ENCODE measurements around the gene DRC1.

Gene DRC1

DNA sequence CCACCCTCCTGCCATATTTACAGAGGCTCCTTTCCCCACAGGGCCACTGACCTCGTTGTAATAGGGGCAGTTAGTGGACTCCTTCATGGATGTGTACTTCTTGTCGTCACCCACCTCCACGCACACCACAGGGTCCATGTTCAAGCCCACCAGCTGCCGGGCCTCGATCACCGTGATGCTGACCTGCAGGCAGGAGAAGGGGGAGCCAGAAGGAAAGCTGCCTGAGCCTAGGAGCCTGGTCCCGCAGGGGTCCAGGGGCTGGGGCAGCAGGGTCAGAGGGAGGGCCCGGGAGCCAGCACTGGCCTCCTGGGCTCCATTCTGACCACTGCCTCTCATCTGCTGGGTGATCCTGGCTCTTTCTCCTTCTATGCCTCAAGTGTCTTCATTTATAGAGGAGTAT is 93.2 kb downstream of the DRC1 start:
- Histone ChIP-seq H3K27ac (ENCODE audit: low read depth, low read length) (no peak overlapping the region), H3K36me3 (ENCODE audit: control insufficient read depth in 5 of 5, insufficient read depth in 5 of 5, low read length in 5 of 5) (no peaks in the 10 kb centered on the region), H3K4me1 (ENCODE audit: control insufficient read depth in 5 of 5, insufficient read depth in 5 of 5, low read length in 5 of 5) (peaks cover 0 to 11% (median 2%) of the 10 kb centered on the region in 5 donors), H3K9ac (ENCODE audit: low read length in 5 of 5) (no peak overlapping the region), H3K27me3 (ENCODE audit: control insufficient read depth in 5 of 5, insufficient read depth in 4 of 5, low read length in 5 of 5) (peaks cover 0 to 12% (median 8%) of the 10 kb centered on the region in 5 donors), H3K9me3 (ENCODE audit: control insufficient read depth in 5 of 5, low read length in 5 of 5) (no peaks in the 10 kb centered on the region), H3K4me3 (ENCODE audit: low read depth in 1 of 5, low read length in 5 of 5) (no peak overlapping the region)

DNA sequence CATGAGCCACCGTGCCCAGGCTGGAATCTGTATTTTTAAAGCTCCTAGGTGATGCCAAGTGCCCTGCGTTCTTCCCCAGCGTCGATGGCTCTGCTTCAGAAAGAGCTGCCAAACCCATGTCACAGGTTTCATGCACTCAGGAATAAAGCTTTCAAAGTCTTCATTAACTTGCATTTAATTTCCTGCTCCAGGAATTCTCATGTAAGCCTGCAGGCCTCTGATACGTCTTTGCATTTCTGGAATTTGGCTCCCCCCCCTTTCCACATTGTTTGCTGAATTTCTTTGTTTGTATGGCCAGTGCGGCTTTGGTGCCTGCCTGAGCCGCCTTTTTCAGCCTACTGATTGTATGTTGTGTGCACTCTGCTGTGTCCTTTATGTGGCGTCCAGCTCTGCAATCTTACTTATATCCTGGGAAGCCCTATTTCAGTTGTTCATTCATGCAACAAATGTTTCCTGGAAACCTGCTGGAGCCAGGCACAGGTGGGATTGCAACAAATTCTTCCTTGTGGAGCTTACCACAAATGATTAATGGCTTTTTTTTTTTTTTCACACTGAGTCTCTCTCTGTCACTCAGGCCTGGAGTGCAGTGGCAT is 94.1 kb downstream of the DRC1 start:
- no peak overlapping the region for H3K27ac ChIP-seq (ENCODE audit: low read depth, low read length)
- H3K36me3 ChIP-seq (ENCODE audit: control insufficient read depth in 5 of 5, insufficient read depth in 5 of 5, low read length in 5 of 5), result no peaks in the 10 kb centered on the region

DNA sequence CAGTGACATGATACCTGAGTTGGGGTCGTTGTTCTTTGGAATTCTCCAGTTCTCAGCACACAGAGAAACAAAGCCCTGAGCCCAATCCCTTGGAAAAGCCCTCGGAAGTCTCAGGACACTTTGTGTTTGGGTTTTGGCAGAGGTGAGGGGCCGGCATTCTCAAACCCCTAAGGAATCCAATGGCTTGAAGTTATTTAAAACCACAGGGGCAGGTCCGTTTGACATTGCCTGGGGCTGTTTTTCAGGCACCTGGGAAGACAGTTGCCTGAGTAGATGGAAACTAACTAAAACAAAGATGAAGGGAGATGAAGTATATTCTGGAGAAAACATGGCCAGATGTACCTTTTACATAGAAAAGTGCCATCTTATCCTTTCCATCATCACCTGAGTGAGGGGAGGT is 98.7 kb downstream of the DRC1 start:
- no peak overlapping the region for H3K4me3 ChIP-seq (ENCODE audit: low read depth in 1 of 5, low read length in 5 of 5)
- H3K27me3 ChIP-seq (ENCODE audit: control insufficient read depth in 5 of 5, insufficient read depth in 4 of 5, low read length in 5 of 5), result peaks cover 2 to 30% (median 9%) of the 10 kb centered on the region in 5 donors
- no peaks in the 10 kb centered on the region for H3K9me3 ChIP-seq (ENCODE audit: control insufficient read depth in 5 of 5, low read length in 5 of 5)
- peaks cover 2 to 11% (median 10%) of the 10 kb centered on the region in 5 donors for H3K4me1 ChIP-seq (ENCODE audit: control insufficient read depth in 5 of 5, insufficient read depth in 5 of 5, low read length in 5 of 5)
- H3K9ac ChIP-seq (ENCODE audit: low read length in 5 of 5), result no peak overlapping the region
- H3K27ac ChIP-seq (ENCODE audit: low read depth, low read length), result no peak overlapping the region
- H3K36me3 ChIP-seq (ENCODE audit: control insufficient read depth in 5 of 5, insufficient read depth in 5 of 5, low read length in 5 of 5), result no peaks in the 10 kb centered on the region

More for the DNA sequence above, 94.1 kb downstream of the DRC1 start:
- Histone ChIP-seq H3K9ac (ENCODE audit: low read length in 5 of 5) (no peak overlapping the region), H3K27me3 (ENCODE audit: control insufficient read depth in 5 of 5, insufficient read depth in 4 of 5, low read length in 5 of 5) (peaks cover 0 to 12% (median 8%) of the 10 kb centered on the region in 5 donors), H3K9me3 (ENCODE audit: control insufficient read depth in 5 of 5, low read length in 5 of 5) (no peaks in the 10 kb centered on the region), H3K4me3 (ENCODE audit: low read depth in 1 of 5, low read length in 5 of 5) (no peak overlapping the region), H3K4me1 (ENCODE audit: control insufficient read depth in 5 of 5, insufficient read depth in 5 of 5, low read length in 5 of 5) (peaks cover 0 to 11% (median 2%) of the 10 kb centered on the region in 5 donors)

DNA sequence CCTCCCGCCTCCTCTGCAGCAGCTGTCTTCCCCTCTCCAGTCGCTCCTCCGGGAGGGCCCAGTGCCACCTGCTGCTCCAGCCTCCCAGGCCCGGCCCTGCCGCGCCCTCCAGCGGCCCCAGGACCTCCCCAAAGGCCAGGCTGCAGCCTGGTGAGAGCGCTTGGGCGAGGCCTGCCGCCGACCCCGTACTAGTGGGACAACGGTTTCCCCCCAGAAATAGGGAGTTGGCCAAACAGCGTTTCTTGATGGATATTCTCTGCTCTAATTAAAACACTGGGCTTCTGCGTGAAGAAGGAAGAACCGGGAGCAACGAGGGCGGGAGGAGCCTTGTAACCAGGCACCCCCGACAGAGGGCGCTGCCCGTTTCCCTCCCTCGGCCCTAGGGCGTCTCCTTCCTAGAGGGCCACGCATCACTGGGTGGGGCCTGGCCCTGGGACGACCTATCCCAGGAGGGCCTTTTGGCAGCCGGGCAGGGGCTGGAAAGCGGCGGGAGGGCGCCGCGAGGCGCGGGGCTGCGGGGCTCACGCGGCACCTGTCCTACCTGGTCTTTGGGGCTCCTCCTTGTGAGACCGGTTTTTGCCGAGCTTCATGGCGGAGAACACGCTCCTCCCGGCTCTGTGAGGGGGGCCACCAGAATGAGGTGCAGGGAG is 101.6 kb downstream of the DRC1 start:
- H3K9me3 ChIP-seq (ENCODE audit: control insufficient read depth in 5 of 5, low read length in 5 of 5), result no peaks in the 10 kb centered on the region
- peaks cover 2 to 29% (median 5%) of the 10 kb centered on the region in 5 donors for H3K27me3 ChIP-seq (ENCODE audit: control insufficient read depth in 5 of 5, insufficient read depth in 4 of 5, low read length in 5 of 5)
- H3K4me3 ChIP-seq (ENCODE audit: low read depth in 1 of 5, low read length in 5 of 5), result peak overlapping the region; percentile 9 to 57 (median 55)
- H3K9ac ChIP-seq (ENCODE audit: low read length in 5 of 5), result peak overlapping the region in 3 of 5 donors; percentile 42 to 57 (median 50)
- peaks cover 2 to 11% (median 10%) of the 10 kb centered on the region in 5 donors for H3K4me1 ChIP-seq (ENCODE audit: control insufficient read depth in 5 of 5, insufficient read depth in 5 of 5, low read length in 5 of 5)
- no peak overlapping the region for H3K27ac ChIP-seq (ENCODE audit: low read depth, low read length)
- H3K36me3 ChIP-seq (ENCODE audit: control insufficient read depth in 5 of 5, insufficient read depth in 5 of 5, low read length in 5 of 5), result no peaks in the 10 kb centered on the region

DNA sequence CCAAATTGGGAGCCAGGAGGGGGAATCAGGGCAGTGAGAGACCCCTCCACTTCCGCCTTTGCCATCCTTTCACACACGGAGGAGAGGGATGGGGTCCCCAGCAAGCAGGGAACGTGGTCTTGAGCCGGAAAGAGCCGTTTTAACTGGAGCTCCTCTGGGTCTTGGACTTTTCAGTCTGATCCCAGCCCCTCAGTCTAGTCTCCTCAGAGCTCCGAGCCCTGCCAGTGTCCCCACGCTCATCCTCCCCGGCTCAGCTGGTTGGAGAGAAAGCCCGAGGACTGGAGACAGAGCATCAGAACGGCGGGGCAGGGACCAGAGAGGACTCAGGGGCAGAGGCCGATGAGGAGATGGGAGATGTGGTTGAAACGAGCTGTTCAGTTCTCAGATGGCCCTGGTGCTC is 102.3 kb downstream of the DRC1 start:
- H3K4me3 ChIP-seq (ENCODE audit: low read depth in 1 of 5, low read length in 5 of 5), result peak overlapping the region in 3 of 5 donors; percentile 9 to 57 (median 55)
- H3K27me3 ChIP-seq (ENCODE audit: control insufficient read depth in 5 of 5, insufficient read depth in 4 of 5, low read length in 5 of 5), result peaks cover 0 to 22% (median 2%) of the 10 kb centered on the region in 5 donors
- peak overlapping the region in 3 of 5 donors; percentile 42 to 57 (median 50) for H3K9ac ChIP-seq (ENCODE audit: low read length in 5 of 5)

DNA sequence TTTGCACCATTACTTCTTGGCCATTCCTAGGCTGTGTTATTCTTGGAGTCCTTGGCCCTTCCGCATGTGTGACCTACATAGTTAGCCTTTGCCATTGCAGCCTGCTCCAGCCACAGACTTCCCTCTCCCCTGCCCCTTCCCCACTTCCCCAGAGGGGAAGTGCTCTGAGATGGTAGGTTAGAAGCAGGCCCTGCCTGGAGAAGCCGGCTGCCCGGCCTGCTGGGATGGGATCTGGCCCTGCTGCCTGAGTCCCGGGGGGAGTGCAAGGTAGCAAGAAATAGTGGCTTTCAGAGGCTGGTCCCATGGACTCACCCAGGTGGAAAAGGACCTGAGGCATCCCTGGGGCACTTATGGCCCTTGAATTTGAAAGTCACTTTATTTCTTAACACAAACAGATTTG is 104.6 kb downstream of the DRC1 start:
- peaks cover 0 to 22% (median 2%) of the 10 kb centered on the region in 5 donors for H3K27me3 ChIP-seq (ENCODE audit: control insufficient read depth in 5 of 5, insufficient read depth in 4 of 5, low read length in 5 of 5)
- no peaks in the 10 kb centered on the region for H3K9me3 ChIP-seq (ENCODE audit: control insufficient read depth in 5 of 5, low read length in 5 of 5)
- no peaks in the 10 kb centered on the region for H3K36me3 ChIP-seq (ENCODE audit: control insufficient read depth in 5 of 5, insufficient read depth in 5 of 5, low read length in 5 of 5)
- H3K9ac ChIP-seq (ENCODE audit: low read length in 5 of 5), result no peak overlapping the region
- H3K27ac ChIP-seq (ENCODE audit: low read depth, low read length), result no peak overlapping the region
- peaks cover 0 to 11% (median 10%) of the 10 kb centered on the region in 5 donors for H3K4me1 ChIP-seq (ENCODE audit: control insufficient read depth in 5 of 5, insufficient read depth in 5 of 5, low read length in 5 of 5)
- no peak overlapping the region for H3K4me3 ChIP-seq (ENCODE audit: low read depth in 1 of 5, low read length in 5 of 5)

More for the DNA sequence above, 102.3 kb downstream of the DRC1 start:
- no peaks in the 10 kb centered on the region for H3K9me3 ChIP-seq (ENCODE audit: control insufficient read depth in 5 of 5, low read length in 5 of 5)
- peaks cover 0 to 11% (median 10%) of the 10 kb centered on the region in 5 donors for H3K4me1 ChIP-seq (ENCODE audit: control insufficient read depth in 5 of 5, insufficient read depth in 5 of 5, low read length in 5 of 5)
- no peak overlapping the region for H3K27ac ChIP-seq (ENCODE audit: low read depth, low read length)
- H3K36me3 ChIP-seq (ENCODE audit: control insufficient read depth in 5 of 5, insufficient read depth in 5 of 5, low read length in 5 of 5), result no peaks in the 10 kb centered on the region
